Mucosa of stomach (tissue), 1 donor: ENCODE measurements around the gene OR2T5.
"Not testable (repeated sequence)": the region's sequence is repeated elsewhere in the genome, so short reads cannot be mapped to it uniquely, and the experiment has no call there.

ENCODE experiments used
- H3K27me3 ChIP-seq: one replicate; pipeline ENCODE4 v1.7.0; 2013; ENCODE audit warnings: mild to moderate bottlenecking, low read length; ENCODE audit not compliant: control insufficient read depth, insufficient read depth
- H3K36me3 ChIP-seq: one replicate; pipeline ENCODE4 v1.7.0; 2013; ENCODE audit warnings: low read length; ENCODE audit not compliant: control insufficient read depth, insufficient read depth
- H3K4me1 ChIP-seq: one replicate; pipeline ENCODE4 v1.7.0; 2013; ENCODE audit warnings: mild to moderate bottlenecking, low read length; ENCODE audit not compliant: control insufficient read depth, insufficient read depth
- H3K4me3 ChIP-seq: one replicate; pipeline ENCODE4 v1.7.0; 2013; ENCODE audit warnings: low read length
- H3K9ac ChIP-seq: one replicate; pipeline ENCODE4 v1.7.0; 2013; ENCODE audit warnings: mild to moderate bottlenecking, low read length, moderate library complexity
- H3K9me3 ChIP-seq: one replicate; pipeline ENCODE4 v1.7.0; 2013; ENCODE audit warnings: mild to moderate bottlenecking, low read length, moderate library complexity; ENCODE audit not compliant: control insufficient read depth
- donor health status: Pancreatic carcinoma.

Gene OR2T5

GRCh38 chr1:248459117-248459516 is 29.3 kb upstream of the OR2T5 start:
- not testable (repeated sequence) for H3K27me3 ChIP-seq, H3K36me3 ChIP-seq, H3K9ac ChIP-seq, H3K4me3 ChIP-seq, H3K4me1 ChIP-seq, H3K9me3 ChIP-seq

GRCh38 chr1:248471154-248471553 is 17.2 kb upstream of the OR2T5 start:
- no peak overlapping the region for H3K4me3 ChIP-seq
- H3K36me3 ChIP-seq: no peaks in the 10 kb centered on the region
- H3K9me3 ChIP-seq: no peaks in the 10 kb centered on the region
- no peak overlapping the region for H3K9ac ChIP-seq
- no peaks in the 10 kb centered on the region for H3K27me3 ChIP-seq
- no peaks in the 10 kb centered on the region for H3K4me1 ChIP-seq

GRCh38 chr1:248472111-248472510 is 16.3 kb upstream of the OR2T5 start:
- not testable (repeated sequence) for H3K4me3 ChIP-seq, H3K27me3 ChIP-seq, H3K36me3 ChIP-seq, H3K4me1 ChIP-seq, H3K9ac ChIP-seq, H3K9me3 ChIP-seq

- H3K9me3 ChIP-seq, H3K36me3 ChIP-seq, H3K4me1 ChIP-seq, H3K9ac ChIP-seq, H3K4me3 ChIP-seq, H3K27me3 ChIP-seq: not testable (repeated sequence)
Measured at GRCh38 chr1:248473051-248473450, 15.3 kb upstream of the OR2T5 start, which contains the start of gene OR2T3. Gene OR2T3, plus strand, starts transcription at chr1:248473351. Its CDS starts 0 bp downstream, at chr1:248473351.

GRCh38 chr1:248475660-248476059 is 12.7 kb upstream of the OR2T5 start:
- not testable (repeated sequence) for H3K9ac ChIP-seq, H3K4me3 ChIP-seq, H3K9me3 ChIP-seq, H3K4me1 ChIP-seq, H3K36me3 ChIP-seq, H3K27me3 ChIP-seq

- not testable (repeated sequence) for H3K36me3 ChIP-seq, H3K27me3 ChIP-seq
Measured at GRCh38 chr1:248481686-248482579, 6.5 kb upstream of the OR2T5 start.

GRCh38 chr1:248496661-248497060 is 8.3 kb downstream of the OR2T5 start:
- H3K9me3 ChIP-seq, H3K36me3 ChIP-seq, H3K4me1 ChIP-seq, H3K4me3 ChIP-seq, H3K27me3 ChIP-seq, H3K9ac ChIP-seq: not testable (repeated sequence)

More at GRCh38 chr1:248481686-248482579, 6.5 kb upstream of the OR2T5 start:
- H3K4me1 ChIP-seq, H3K9me3 ChIP-seq, H3K4me3 ChIP-seq, H3K9ac ChIP-seq: not testable (repeated sequence)

GRCh38 chr1:248500305-248501035 is 12.1 kb downstream of the OR2T5 start:
- H3K36me3 ChIP-seq, H3K4me1 ChIP-seq, H3K27me3 ChIP-seq, H3K9ac ChIP-seq, H3K4me3 ChIP-seq, H3K9me3 ChIP-seq: not testable (repeated sequence)

GRCh38 chr1:248507773-248508172 is 19.4 kb downstream of the OR2T5 start, which contains the start of gene OR2G6:
Gene OR2G6, plus strand, starts transcription at chr1:248508073. Its CDS starts 13,574 bp downstream, at chr1:248521647.
- not testable (repeated sequence) for H3K9me3 ChIP-seq, H3K9ac ChIP-seq, H3K27me3 ChIP-seq, H3K36me3 ChIP-seq, H3K4me1 ChIP-seq, H3K4me3 ChIP-seq

- H3K27me3 ChIP-seq, H3K4me3 ChIP-seq, H3K36me3 ChIP-seq, H3K9me3 ChIP-seq, H3K4me1 ChIP-seq, H3K9ac ChIP-seq: not testable (repeated sequence)
Measured at GRCh38 chr1:248510217-248510616, 21.8 kb downstream of the OR2T5 start.

- Histone ChIP-seq H3K27me3 (no peaks in the 10 kb centered on the region), H3K9me3 (no peaks in the 10 kb centered on the region)
Measured at GRCh38 chr1:248521856-248522255, 33.5 kb downstream of the OR2T5 start.

GRCh38 chr1:248537449-248537848 is 49.1 kb downstream of the OR2T5 start:
- not testable (repeated sequence) for H3K9ac ChIP-seq, H3K27me3 ChIP-seq, H3K9me3 ChIP-seq, H3K4me1 ChIP-seq, H3K36me3 ChIP-seq, H3K4me3 ChIP-seq

More at GRCh38 chr1:248521856-248522255, 33.5 kb downstream of the OR2T5 start:
- Histone ChIP-seq H3K4me1 (no peaks in the 10 kb centered on the region), H3K4me3 (no peak overlapping the region), H3K36me3 (no peaks in the 10 kb centered on the region), H3K9ac (no peak overlapping the region)
